ENCODE results near the gene TPK1.
"Not testable (repeated sequence)": the region's sequence is repeated elsewhere in the genome, so short reads cannot be mapped to it uniquely, and the experiment has no call there.

TPK1 gene

DNA sequence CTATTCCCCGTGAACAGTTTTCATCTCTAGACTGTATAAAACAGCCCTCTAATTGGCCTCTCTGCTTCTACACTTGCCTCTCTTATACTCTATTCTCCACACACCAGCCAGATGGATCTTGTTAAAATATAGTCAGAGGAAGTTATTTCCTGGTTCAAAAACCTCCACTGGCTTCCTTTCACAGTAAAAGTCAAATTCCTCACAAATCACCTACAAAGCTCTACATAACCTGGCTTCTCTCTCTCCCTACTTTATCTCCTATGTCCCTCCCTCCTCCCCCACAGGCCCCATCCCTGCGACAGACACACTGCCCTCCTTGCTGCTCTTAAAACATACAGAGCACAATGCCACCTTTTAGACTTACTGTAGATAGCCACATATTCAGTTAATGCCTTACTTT lies 60.1 kb downstream of the TPK1 start:
- no peak for DNase-seq

DNA sequence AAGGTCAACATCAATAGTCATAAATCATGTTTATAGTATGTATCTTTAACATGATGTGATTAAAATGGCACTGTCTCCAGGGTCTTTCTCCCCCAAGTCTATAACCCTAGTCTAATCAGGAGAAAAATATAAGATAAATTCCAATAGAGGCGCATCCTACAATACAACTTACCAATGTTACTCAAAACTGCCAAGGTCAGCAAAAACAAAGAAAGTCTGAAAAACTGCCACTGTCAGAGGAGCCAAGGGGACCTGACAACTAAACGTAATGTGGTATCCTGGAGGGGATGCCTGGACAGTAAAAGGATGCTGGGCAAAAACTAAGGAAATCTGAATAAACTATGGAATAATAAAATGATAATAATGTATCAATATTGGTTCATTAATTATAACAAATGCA lies 63.9 kb downstream of the TPK1 start:
- no peak for DNase-seq

DNA sequence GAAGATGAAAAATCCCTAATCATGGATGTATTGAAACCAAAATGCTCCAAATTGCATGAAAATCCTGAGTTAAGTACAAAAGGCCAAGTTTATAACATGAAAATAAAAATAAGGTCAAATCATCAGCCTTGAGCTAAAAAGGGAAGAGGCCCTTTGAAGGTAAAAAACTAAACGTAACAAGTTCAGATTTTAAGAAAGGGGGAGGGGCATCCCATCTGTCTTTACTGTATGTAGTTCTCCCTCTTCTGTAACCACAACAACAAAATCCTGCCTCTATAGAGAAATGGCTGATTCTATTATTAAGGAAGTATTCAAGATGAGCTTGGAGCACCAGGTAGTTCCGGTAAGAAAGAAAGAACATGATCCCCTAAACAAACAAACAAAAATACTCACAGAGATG lies 64.7 kb downstream of the TPK1 start:
- DNase-seq = no peak

DNA sequence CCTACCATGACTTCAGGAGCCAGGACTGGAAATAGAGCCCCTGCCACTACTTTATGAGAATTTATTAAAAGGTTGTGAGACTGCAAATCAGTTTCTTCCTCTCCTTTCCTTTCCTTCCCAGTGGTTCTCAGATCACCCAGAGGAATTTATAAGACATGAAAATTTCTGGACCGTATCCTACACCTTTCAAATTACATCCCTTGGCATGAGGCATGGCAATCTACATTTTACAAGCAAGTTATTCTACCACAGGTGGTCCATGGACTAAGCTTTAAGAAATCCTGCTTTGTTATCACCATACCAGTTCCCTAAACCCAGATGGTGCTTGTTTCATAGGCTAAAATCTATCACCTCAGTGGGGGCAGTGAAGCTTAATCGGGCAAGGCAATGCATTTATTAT lies 66.5 kb downstream of the TPK1 start:
- DNase-seq = no peak

DNA sequence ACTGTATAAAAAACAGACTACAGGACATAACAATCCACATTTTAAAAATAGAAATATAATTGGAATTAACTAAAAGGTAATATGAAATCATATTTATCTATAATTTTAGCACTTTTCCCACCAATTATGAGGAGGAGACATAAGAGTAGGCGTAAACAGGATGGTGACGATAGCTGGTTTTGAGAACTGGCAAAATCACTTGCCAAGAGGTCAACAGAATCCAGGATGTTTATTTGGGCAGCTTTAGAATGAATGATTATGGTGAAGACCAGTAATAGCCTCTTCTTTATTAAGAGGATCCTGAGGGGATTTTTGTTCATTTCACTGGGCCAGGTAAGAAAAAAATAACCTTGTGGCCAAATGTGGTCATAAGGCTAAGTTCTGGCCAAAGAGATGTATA lies 67.2 kb downstream of the TPK1 start:
- DNase-seq = no peak

DNA sequence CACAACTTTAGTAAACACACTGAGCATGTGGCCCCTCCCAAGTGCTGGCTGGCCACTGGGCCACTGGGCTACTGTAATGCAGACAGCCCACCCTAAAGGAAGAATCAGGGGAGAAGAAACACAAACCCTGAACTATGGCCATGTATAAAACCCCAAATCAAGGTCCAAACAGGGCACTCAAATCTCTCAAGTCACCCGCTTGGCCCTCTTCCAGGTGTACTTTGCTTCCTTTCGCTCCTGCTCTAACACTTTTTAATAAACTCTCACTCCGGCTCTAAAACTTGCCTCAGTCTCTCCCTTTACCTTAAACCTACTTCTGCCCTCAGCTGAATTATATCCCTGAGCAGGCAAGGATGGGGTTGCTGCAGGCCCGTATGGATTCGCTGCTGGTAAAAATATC lies 72.6 kb downstream of the TPK1 start:
- no peak for DNase-seq

DNA sequence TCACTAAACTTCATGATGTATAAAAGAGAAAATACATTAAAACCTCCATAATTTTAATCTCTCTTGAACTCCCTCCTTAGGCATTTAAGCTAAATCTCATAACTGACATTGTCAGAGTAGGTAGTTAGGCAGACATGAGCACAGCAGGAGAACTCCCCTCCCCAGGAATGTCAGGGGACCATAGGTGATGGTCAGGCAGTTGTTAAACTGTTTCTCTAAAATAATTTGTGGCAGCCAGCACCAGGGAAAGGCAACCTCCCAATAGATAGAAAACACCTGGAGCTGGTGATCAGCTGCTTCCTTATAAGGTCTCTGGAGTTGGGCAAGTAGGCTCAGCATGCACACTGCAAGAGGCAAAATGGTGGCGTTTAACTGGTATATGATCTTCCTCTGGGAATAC lies 73.0 kb downstream of the TPK1 start:
- no peak for DNase-seq

DNA sequence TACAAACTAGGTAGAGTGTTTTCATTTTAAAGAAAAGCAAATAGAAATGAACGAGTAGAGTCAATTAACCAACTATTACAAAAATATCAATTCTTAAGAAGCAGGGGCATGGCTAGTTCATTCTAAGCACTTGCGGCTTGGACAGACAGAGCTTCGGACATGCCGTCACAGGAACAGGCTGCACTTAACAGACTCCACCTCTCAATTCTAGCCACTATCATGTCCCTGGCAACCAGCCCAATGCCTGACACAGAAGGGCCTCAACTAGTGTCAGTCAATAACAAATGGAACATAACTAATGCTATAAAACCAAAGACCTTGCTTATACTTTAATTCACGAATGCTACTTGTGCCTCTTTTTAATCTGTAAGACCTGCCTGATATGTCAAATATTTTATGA lies 74.4 kb downstream of the TPK1 start:
- DNase-seq = no peak

DNA sequence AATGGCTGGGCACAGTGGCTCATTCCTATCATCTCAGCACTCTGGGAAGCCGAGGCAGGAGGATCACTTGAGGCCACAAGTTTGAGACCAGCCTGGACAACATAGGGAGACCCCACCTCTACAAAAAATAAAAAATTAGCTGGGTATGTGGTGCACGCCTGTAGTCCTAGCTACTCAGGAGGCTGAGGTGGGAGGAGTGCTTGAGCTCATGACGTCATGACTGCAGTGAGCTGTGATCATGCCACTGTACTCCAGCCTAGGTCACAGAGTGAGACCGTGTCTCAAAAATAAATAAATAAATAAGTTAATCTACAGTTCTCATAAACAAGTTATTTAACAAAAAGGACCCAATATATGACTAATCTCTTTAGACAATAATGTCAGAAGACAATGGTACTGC lies 76.2 kb downstream of the TPK1 start:
- DNase-seq = no peak

DNA sequence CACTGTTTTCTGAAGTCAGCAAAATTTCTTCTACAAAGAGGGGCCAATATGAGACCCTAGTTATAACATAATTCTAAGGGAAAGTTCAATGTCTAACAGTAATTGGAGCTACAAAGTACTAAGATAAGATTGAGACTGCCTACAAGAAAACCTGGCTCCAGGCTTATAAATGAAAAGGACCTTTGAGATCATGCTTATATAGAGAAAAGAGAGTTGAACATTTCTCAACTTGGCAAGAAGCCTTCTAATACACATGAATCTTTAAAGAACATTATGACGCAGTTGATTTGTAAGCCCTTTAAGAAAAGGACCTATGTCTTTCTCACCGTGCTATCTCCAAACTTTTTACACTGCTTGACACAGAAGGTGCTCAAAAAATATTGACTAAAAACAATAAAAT lies 87.9 kb downstream of the TPK1 start:
- DNase-seq = no peak

DNA sequence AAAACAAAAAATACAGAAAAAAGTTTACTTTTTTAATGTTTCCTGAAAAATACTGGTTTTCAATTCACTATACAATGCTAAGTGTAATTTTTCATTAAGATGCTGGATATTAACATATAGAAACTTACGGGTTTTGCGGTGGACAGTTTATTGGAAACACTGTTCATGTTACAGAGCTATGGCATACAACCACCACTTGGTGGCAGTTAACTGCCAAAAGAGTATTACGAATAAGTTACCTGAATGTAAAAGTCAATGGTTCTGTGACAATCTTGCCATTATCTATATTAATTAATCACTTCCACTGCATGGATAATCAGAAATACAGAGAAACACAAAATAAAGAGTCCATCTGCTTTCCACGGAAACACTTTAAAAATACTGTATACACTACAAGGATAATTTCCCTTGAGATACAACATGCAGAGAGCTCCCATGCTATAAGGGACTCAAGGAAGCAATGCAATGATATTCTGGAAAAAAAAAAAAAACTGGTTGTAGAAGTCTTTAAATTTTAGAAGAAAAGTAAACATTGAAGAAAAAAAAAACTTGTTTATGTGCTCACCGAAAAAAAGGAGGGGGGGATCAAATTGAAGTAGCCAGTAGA lies 97.0 kb downstream of the TPK1 start:
- no peak for DNase-seq

DNA sequence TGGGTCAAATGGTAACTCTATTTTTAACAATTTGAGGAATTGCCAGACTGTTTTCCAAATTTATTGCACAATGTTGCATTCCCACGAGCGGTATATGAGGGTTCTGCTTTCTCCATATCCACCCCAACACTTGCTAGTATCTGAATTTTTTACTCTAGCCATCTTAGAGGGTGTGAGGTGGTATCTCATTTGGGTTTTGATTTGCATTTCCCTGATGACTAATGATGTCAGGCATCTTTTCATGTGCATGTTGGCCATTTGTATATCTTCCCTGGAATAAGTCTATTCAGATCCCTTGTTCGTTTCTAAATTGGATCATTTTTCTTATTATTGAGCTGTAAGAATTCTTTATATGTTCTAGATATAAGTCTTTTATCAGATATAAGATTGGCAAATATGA lies 97.7 kb downstream of the TPK1 start:
- no peak for DNase-seq

DNA sequence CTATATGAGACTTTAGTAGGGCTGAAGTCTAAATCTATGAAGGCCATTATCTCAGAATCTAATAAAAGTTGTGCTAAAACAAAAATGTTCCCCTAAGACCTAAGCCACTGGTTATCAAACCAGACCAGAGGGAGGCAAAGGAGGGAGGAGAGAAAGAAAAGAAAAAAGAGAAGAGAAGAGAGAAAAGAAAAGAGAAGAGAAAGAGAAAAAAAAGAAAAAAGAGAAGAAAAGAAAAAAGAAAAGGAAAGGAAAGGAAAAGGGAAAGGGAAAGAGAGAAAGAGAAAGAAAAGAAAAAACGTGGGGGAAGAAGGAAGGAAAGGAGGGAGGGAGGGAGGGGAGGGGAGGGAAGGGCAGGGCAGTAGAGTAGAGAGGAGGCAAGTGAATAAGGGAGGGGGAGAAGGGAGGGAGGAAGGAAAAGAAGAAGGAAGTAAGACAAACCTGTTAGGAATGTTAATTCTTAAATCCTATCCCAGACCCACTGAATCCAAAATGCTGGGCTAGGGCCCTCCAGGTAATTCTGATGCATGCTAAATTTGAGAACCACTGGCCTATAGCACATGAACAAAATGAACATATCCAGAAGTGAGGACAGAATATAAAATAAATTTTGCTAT lies 98.9 kb downstream of the TPK1 start:
- no peak for DNase-seq

DNA sequence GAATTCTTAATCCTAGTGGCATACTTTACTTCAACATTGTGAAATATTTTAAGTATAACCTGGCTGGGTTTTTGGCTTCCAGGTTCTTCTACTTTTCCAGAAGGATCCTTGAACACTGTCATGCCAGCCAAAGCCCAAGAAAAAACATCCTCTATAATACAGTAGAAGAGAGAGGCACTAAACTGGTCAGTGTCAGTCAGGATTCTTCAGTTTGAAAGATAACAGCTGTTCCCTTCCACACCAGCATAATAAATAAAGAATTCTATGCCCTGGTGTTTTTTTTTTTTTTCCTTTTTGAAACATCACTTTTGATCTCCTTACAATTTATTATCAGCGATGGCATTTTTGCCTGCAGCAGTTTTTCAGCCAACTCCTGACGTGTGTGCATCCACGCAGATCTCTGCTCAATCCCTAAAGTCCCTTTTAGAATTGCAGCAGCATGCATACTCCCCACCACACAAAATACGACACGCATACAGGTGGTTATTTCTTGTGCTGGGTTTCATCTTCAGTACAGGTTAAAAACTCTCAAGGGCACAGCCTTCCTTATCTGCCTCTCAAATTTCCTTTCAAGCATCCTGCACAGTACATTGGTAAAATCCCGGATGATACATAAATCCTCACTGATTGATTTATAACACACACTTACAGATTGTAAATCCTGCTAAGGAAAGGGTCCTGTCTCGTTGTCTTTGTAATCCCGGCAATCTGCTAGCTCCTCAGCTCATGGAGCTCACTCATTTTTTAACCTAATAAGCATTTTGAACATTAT lies 100.2 kb downstream of the TPK1 start:
- no peak for DNase-seq

DNA sequence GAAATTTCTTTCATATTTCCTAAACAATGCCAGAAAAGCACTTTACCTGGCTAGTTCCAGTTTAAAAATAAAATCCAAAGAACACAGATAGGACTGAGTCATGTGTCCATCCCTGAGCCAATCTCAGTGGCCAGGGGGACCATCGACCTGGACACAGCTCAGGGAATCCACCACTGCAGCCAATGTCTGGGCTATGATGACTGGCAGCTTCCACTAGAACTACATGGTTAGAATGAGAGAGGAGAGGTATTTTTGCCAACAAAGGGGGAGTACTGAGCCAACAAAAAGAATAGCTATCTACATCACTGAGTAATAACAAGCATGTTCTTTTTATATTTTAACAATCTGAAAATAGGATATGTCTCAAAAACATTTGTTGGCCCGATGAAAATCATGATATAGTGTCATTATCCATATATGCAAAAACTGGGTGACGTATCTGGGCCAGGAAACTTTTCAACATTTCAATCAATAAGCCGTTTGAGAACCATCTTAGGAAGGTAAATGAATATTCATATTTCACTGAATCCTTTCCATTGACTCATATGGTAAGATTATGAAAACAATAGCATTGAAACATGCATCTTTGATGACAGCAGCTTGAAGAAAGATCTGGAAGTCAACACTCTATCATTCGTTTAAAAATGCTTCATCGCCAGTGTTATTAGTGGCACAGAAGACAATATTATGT lies 104.0 kb downstream of the TPK1 start:
- DNase-seq = no peak

DNA sequence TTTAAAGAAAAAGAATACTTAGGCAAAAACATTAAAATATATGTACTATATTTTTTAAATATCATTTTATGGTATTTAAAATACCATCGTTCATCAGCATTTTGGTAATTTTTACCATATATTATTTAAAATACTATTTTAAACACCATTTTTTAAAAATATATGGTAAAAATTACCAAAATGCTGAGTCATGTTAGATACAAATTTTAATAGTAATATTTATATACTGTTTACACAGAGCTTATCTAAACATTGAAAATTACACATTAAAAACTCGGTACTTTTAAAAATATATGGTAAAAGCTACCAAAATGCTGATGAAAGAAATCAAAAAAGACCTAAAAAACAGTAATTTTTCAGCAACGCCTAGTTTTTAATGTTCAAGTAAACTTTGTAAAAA lies 105.6 kb downstream of the TPK1 start:
- DNase-seq = no peak

DNA sequence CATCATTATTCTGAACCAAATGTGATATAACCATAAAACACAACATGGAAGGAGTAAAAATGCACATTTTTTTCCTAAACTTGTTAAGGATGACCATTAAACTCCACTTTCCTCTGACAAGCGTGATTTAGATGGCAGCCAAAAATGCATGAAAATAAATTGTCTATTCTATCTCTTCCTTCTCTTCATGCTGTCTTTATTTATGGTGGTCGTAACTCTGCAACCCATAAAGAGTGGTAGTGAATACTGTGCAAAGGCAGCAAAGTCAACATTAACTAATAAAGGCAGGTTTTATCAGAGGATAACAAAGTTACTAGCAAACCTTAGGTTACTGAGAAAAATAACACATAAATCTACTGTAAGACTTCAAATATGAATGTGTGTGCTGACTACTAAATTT lies 106.6 kb downstream of the TPK1 start:
- DNase-seq = no peak

DNA sequence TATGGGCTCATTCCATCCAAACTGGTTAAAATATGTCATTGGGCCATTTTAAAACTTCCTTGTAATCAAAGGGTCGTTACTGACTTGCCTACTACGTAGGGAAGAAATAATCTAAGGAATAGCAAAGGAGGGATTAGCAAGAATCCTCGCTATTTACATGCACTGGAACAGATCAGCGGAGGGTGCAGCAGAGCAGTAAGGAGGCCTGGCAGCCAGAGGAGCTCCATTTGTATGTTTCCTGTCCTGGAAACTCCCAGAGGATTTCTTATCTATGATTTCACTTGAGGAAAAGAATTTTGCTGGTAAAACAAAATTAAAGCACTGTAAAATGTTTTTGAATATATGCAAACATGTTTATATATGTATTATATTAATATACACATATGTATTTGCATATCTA lies 107.3 kb downstream of the TPK1 start:
- no peak for DNase-seq

DNA sequence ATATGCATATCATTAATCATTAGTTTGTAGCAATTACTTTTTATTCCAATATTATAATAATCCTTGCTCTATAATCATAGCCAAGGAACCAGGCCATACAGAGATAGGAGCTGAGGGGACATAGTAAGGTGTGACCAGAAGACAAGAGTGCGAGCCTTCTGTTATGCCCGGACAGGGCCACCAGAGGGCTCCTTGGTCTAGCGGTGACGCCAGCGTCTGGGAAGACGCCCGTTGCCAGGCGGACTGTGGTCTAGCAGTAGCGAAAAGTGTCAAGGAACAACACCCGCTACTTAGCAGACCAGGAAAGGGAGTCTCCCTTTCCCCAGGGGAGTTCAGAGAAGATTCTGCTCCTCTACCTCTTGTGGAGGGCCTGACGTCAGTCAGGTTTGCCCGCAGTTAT lies 109.0 kb downstream of the TPK1 start:
- not testable (repeated sequence) for DNase-seq

DNA sequence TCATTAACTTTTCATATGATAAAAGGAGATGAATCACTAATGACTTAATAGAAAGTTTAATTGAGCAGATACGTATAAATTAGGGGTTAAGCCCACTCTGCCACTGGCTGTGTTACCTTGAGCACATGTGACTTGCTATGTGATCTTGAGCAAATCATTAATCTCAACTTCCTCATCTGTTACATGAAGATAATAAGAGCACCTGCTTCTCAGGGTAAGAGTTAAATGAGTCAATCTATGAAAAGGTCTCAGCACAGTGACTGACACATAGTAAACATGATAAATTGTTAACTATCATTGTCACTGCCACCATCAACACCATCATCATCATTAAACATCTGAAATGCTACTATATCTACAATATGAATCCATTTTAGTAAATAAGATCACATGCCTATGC lies 110.8 kb downstream of the TPK1 start:
- DNase-seq = no peak

DNA sequence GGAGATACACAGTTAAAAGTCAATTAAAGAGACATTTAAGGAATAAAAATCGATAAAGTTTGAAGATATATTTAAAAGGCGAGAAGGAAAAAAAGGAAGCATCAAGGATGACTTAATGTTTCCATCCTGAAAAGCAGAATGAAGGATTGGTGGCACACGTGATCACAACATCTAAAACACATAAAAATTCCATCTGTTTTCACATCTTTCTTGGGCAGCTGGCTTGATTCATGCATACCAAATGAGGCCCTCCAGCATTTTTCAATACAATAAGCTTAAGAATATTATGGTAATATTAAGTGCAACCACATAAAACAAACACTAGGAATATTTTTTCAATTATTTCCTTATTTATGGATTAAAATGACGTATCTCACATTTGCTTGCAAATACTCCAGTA lies 112.6 kb downstream of the TPK1 start:
- DNase-seq = no peak

DNA sequence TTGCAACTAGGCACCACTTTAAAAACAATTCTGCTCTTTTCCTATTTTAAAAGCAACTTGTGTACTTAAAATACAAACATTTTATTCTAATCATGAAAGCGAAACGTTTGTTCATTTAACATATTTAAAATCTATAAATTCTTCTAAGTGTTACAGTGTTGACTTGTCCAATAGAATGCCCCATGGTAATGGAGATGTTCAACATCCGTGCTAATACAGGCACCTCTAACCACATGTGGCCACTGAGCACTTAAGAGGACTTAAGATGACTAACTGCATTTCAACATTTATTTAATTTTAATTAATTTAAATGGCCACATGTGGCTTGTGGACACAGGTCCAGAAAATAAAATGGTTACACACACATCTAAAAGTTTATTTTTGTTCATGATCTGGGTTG lies 115.1 kb downstream of the TPK1 start:
- DNase-seq = no peak

DNA sequence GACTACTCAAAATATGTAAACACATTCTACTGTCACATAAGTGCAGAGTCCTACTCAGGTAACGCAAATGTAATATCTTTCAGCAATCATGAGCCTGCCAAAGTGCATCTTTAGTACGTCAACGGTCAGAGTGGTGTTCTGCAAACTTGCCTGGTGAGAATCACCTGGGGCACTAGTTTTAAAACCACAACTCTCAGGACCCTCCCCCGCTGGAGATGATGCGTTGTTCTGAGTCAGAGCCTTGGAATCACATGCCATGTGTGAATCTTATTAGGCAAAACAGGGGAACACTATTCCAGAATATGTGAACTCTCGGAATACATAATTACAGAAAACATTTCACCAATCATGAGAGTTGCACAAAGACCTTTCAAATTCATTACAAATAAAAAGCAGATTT lies 115.7 kb downstream of the TPK1 start:
- DNase-seq = no peak

DNA sequence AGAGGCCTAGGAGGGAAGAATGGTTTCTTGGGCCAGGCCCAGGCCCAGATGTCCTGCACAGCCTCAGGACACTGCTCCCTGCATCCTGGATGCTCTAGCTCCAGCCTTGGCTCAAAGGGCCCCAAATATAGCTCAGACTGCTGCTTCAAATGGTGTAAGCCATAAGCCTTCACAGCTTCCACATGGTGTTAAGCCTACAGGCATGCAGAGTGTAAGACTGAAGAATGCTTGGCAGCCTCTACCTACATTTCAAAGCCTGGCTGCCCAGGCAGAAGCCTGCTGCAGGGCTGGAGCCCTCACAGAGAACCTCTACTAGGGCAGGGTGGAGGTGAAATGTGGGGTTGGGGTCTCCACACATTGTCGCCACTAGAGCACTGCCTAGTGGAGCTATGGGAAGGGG lies 118.1 kb downstream of the TPK1 start:
- DNase-seq = no peak
